Sigmoid colon (tissue), 4 donors: Measurements from ENCODE around the gene BAHD1.

ENCODE experiments used
- EP300 ChIP-seq, 4 donors: sonication (generic); formaldehyde crosslinking; IDR thresholded peaks; one replicate each; pipeline ENCODE4 v1.6.1; 2017; ENCODE audit warnings: antibody characterized with exemption in 4 of 4
- POLR2A ChIP-seq, 2 donors: fragments of 450-650 bp; IDR thresholded peaks; one replicate each; pipeline ENCODE4 v1.6.1; 2016; ENCODE audit warnings: antibody characterized with exemption in 2 of 2, mild to moderate bottlenecking in 2 of 2, moderate library complexity in 2 of 2
- POLR2AphosphoS5 ChIP-seq, 4 donors: sonication (generic); formaldehyde crosslinking; IDR thresholded peaks; one replicate each; pipeline ENCODE4 v1.6.1; 2017; ENCODE audit warnings: antibody characterized with exemption in 4 of 4
- TF ChIP-seq, protein P1 (sequence below), 4 experiments: fragments of 450-650 bp in 3 of 4; fragments of 200-600 bp in 1 of 4; IDR thresholded peaks; one replicate each; pipeline ENCODE4 v1.5.1; 2016 to 2019; ENCODE audit warnings: antibody characterized with exemption in 4 of 4, mild to moderate bottlenecking in 3 of 4, moderate library complexity in 2 of 4

DNA sequence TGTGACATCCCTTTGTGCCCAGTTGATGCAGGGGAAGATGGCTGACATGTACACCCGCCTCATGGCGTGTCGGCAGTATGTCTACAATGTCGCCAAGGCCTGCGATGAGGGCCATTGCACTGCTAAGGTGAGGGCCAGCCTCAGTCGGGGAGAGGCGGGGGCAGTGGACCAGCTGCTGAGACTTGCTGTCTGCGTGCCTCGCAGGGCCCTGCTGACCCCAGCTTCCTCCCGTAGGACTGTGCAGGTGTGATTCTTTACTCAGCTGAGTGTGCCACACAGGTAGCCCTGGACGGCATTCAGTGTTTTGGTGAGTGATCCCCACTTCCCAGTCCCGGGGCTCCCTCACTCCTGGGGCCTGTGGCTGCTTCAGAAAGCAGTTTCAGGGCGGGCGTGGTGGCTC, 24.7 kb upstream of the BAHD1 start:
- TF ChIP-seq, protein P1, sequence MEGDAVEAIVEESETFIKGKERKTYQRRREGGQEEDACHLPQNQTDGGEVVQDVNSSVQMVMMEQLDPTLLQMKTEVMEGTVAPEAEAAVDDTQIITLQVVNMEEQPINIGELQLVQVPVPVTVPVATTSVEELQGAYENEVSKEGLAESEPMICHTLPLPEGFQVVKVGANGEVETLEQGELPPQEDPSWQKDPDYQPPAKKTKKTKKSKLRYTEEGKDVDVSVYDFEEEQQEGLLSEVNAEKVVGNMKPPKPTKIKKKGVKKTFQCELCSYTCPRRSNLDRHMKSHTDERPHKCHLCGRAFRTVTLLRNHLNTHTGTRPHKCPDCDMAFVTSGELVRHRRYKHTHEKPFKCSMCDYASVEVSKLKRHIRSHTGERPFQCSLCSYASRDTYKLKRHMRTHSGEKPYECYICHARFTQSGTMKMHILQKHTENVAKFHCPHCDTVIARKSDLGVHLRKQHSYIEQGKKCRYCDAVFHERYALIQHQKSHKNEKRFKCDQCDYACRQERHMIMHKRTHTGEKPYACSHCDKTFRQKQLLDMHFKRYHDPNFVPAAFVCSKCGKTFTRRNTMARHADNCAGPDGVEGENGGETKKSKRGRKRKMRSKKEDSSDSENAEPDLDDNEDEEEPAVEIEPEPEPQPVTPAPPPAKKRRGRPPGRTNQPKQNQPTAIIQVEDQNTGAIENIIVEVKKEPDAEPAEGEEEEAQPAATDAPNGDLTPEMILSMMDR (IDR thresholded peaks at IDR 0.05) = no peak
- TF ChIP-seq EP300 (IDR thresholded peaks at IDR 0.05) (no peak), POLR2AphosphoS5 (IDR thresholded peaks at IDR 0.05) (no peak), POLR2A (IDR thresholded peaks at IDR 0.05) (no peak)
